ENCODE data around the gene INF2.
"Not testable (repeated sequence)": the region's sequence is repeated elsewhere in the genome, so short reads cannot be mapped to it uniquely, and the experiment has no call there.

Gene INF2

GRCh38 chr14:104750056-104750752, 60.8 kb downstream of the INF2 start:
- ATAC-seq = no peak
- no peak for TF ChIP-seq ZNF70 (CRISPR knock-in tag; IDR thresholded peaks at IDR 0.05)
- TF ChIP-seq ISL1 (CRISPR knock-in tag; IDR thresholded peaks at IDR 0.05) = no peak
- no peak for TF ChIP-seq CREB5 (CRISPR knock-in tag; IDR thresholded peaks at IDR 0.05; ENCODE audit: low read depth)
- TF ChIP-seq CSDC2 (CRISPR knock-in tag; IDR thresholded peaks at IDR 0.05) = no peak
- TF ChIP-seq TOX (CRISPR knock-in tag; IDR thresholded peaks at IDR 0.05; ENCODE audit: borderline replicate concordance) = no peak
- TF ChIP-seq ZNF8 (CRISPR knock-in tag; IDR thresholded peaks at IDR 0.05) = no peak
- no peak for TF ChIP-seq PPARA (CRISPR knock-in tag; IDR thresholded peaks at IDR 0.05; ENCODE audit: borderline replicate concordance)
- no peak for TF ChIP-seq POU6F1 (CRISPR knock-in tag; IDR thresholded peaks at IDR 0.05; ENCODE audit: borderline replicate concordance, low read depth)
- TF ChIP-seq ZC3H10 (CRISPR knock-in tag; IDR thresholded peaks at IDR 0.05) = no peak
- no peak for TF ChIP-seq CSRNP3 (CRISPR knock-in tag; IDR thresholded peaks at IDR 0.05)
- TF ChIP-seq ZFP30 (CRISPR knock-in tag; IDR thresholded peaks at IDR 0.05) = no peak
- TF ChIP-seq RARB (CRISPR knock-in tag; IDR thresholded peaks at IDR 0.05) = no peak
- TF ChIP-seq TSHZ2 (CRISPR knock-in tag; IDR thresholded peaks at IDR 0.05) = no peak
- no peak for TF ChIP-seq TCF4 (CRISPR knock-in tag; IDR thresholded peaks at IDR 0.05; ENCODE audit: borderline replicate concordance)
- no peak for TF ChIP-seq OSR1 (CRISPR knock-in tag; IDR thresholded peaks at IDR 0.05)
- no peak for TF ChIP-seq GLIS3 (CRISPR knock-in tag; IDR thresholded peaks at IDR 0.05)
- no peak for TF ChIP-seq ARNTL (CRISPR knock-in tag; IDR thresholded peaks at IDR 0.05; ENCODE audit: borderline replicate concordance, low read depth)

- not testable (repeated sequence) for ATAC-seq
These were observed 61.3 kb downstream of the INF2 start for GRCh38 chr14:104750753-104751057.

GRCh38 chr14:104751539-104752422, 62.4 kb downstream of the INF2 start:
- no peak for ATAC-seq
- no peak for TF ChIP-seq ESRRG (CRISPR knock-in tag; IDR thresholded peaks at IDR 0.05)
- TF ChIP-seq TSHZ2 (CRISPR knock-in tag; IDR thresholded peaks at IDR 0.05) = no peak
- no peak for TF ChIP-seq TOX (CRISPR knock-in tag; IDR thresholded peaks at IDR 0.05; ENCODE audit: borderline replicate concordance)
- no peak for TF ChIP-seq ISL1 (CRISPR knock-in tag; IDR thresholded peaks at IDR 0.05)
- no peak for TF ChIP-seq OSR1 (CRISPR knock-in tag; IDR thresholded peaks at IDR 0.05)
- no peak for TF ChIP-seq ARNTL (CRISPR knock-in tag; IDR thresholded peaks at IDR 0.05; ENCODE audit: borderline replicate concordance, low read depth)
- TF ChIP-seq ZFP30 (CRISPR knock-in tag; IDR thresholded peaks at IDR 0.05) = no peak
- TF ChIP-seq ZFP3 (CRISPR knock-in tag; IDR thresholded peaks at IDR 0.05) = no peak
- no peak for TF ChIP-seq BACH2 (CRISPR knock-in tag; IDR thresholded peaks at IDR 0.05; ENCODE audit: borderline replicate concordance)
- TF ChIP-seq CSRNP3 (CRISPR knock-in tag; IDR thresholded peaks at IDR 0.05) = no peak
- no peak for TF ChIP-seq ZNF565 (CRISPR knock-in tag; conservative IDR thresholded peaks at IDR 0.05; ENCODE audit: low read depth)
- no peak for TF ChIP-seq ZNF70 (CRISPR knock-in tag; IDR thresholded peaks at IDR 0.05)
- TF ChIP-seq CREB5 (CRISPR knock-in tag; IDR thresholded peaks at IDR 0.05; ENCODE audit: low read depth) = no peak
- no peak for TF ChIP-seq ZNF8 (CRISPR knock-in tag; IDR thresholded peaks at IDR 0.05)

Data from SK-N-SH treated with all-trans-retinoic acid at 6 μM for 48 hours (cell line).